Endothelial cell of umbilical vein (primary cell): ENCODE measurements around the gene EMP2. TPM values are rescaled to one million over a fixed set of nuclear protein-coding genes. Genes with fewer than 3 reads are reported as not detected.

ENCODE experiments used
- BruUV-seq: library from RNA; stranded (reverse); fragments of 400-500 nt; replicated peaks from 2 replicates; lab custom pipeline; 2021; lab: Mats Ljungman, UMichigan
- CTCF ChIA-PET: fragments of 300-600, 350-600 bp; sonication (Branson Sonifier 250); formaldehyde crosslinking; loops from one replicate; lab custom pipeline; 2021; ENCODE audit warnings: antibody characterized with exemption, inconsistent platforms; lab: Charles Lee
- POLR2A ChIA-PET: fragments of 300-600, 350-600 bp; sonication (Branson Sonifier 250); formaldehyde crosslinking; loops from one replicate; lab custom pipeline; 2021; ENCODE audit warnings: antibody characterized with exemption, inconsistent platforms; lab: Charles Lee
- DNase-seq: peaks from one replicate; pipeline ENCODE4 v3.0.0-alpha.2; 2011; ENCODE audit warnings: low read depth, low spot score
- FAIRE-seq: peaks from 2 replicates; lab custom pipeline; 2011; peaks lifted over from hg19 to GRCh38; lab: Jason Lieb, UNC
- H2AFZ ChIP-seq: 2 replicates; pipeline ENCODE4 v1.6.0; 2012; ENCODE audit warnings: low read depth, low read length, control low read depth, inconsistent platforms
- H3K27ac ChIP-seq: 2 replicates; pipeline ENCODE4 v1.5.1; 2011; ENCODE audit warnings: low read depth, mild to moderate bottlenecking, control low read depth, low read length, moderate library complexity; ENCODE audit not compliant: insufficient read depth
- H3K27me3 ChIP-seq, 2 experiments: 2 replicates each; pipeline versions ENCODE4 v1.6.0 to v1.6.1; 2011; ENCODE audit warnings: low read length in 2 of 2, mixed read lengths in 1 of 2; ENCODE audit not compliant: control insufficient read depth in 2 of 2, insufficient read depth in 2 of 2
- H3K36me3 ChIP-seq, 2 experiments: 2 replicates in 1 of 2; 3 replicates in 1 of 2; pipeline ENCODE4 v1.5.1; 2011; ENCODE audit warnings: low read length in 2 of 2, mild to moderate bottlenecking in 1 of 2, moderate library complexity in 1 of 2; ENCODE audit not compliant: control insufficient read depth in 2 of 2, insufficient read depth in 2 of 2; ENCODE audit errors: extremely low read depth in 1 of 2
- H3K4me1 ChIP-seq: 3 replicates; pipeline ENCODE4 v1.5.1; 2011; ENCODE audit warnings: mild to moderate bottlenecking, low read length; ENCODE audit not compliant: control insufficient read depth, insufficient read depth; ENCODE audit errors: extremely low read depth
- H3K4me2 ChIP-seq: 2 replicates; pipeline ENCODE4 v1.6.1; 2011; ENCODE audit warnings: low read length, control low read depth, mixed read lengths; ENCODE audit not compliant: insufficient read depth
- H3K4me3 ChIP-seq, 3 experiments: fragments of 200-600 bp in 1 of 3; sonication (generic), shearing (Covaris generic) in 1 of 3; replicated peaks in 1 of 3; 2 replicates each; pipeline ENCODE4 v1.5.1; 2011 to 2016; ENCODE audit warnings: control low read depth in 3 of 3, low read length in 3 of 3, mild to moderate bottlenecking in 2 of 3, inconsistent platforms in 1 of 3, low read depth in 1 of 3, moderate library complexity in 1 of 3; ENCODE audit not compliant: insufficient read depth in 1 of 3
- H3K79me2 ChIP-seq: 2 replicates; pipeline ENCODE4 v1.6.0; 2012; ENCODE audit warnings: low read length, inconsistent platforms; ENCODE audit not compliant: control insufficient read depth, insufficient read depth
- H3K9ac ChIP-seq: replicated peaks from 2 replicates; pipeline ENCODE3; 2011; ENCODE audit warnings: low read length, control low read depth; ENCODE audit not compliant: insufficient read depth; ENCODE audit errors: extremely low read depth
- H3K9me1 ChIP-seq: replicated peaks from 3 replicates; pipeline ENCODE4 v1.6.0; 2011; ENCODE audit warnings: mild to moderate bottlenecking, low read length; ENCODE audit not compliant: control insufficient read depth, insufficient read depth; ENCODE audit errors: extremely low read depth
- H3K9me3 ChIP-seq: replicated peaks from 2 replicates; pipeline ENCODE4 v1.5.1; 2012; ENCODE audit warnings: low read length, inconsistent platforms; ENCODE audit not compliant: control insufficient read depth, insufficient read depth
- H4K20me1 ChIP-seq: replicated peaks from 2 replicates; pipeline ENCODE3; 2011; ENCODE audit warnings: mild to moderate bottlenecking, low read length; ENCODE audit not compliant: control insufficient read depth, insufficient read depth; ENCODE audit errors: extremely low read depth
- CTCF ChIP-seq, 2 donors: IDR thresholded peaks; 1 replicate in 1 of 2; 2 replicates in 1 of 2; pipeline ENCODE4 v1.5.1; 2011; ENCODE audit warnings: low read length in 2 of 2, mild to moderate bottlenecking in 2 of 2, moderate library complexity in 2 of 2, control low read depth in 1 of 2, inconsistent platforms in 1 of 2, low read depth in 1 of 2; ENCODE audit not compliant: insufficient read depth in 1 of 2; ENCODE audit errors: extremely low read depth in 1 of 2
- EZH2 ChIP-seq: IDR thresholded peaks from 2 replicates; pipeline ENCODE4 v1.6.1; 2012; ENCODE audit warnings: borderline replicate concordance, low read depth, mild to moderate bottlenecking, moderate library complexity, low read length, inconsistent platforms; ENCODE audit not compliant: severe bottlenecking
- FOS ChIP-seq: IDR thresholded peaks from 2 replicates; pipeline ENCODE4 v1.6.1; 2011; ENCODE audit warnings: mild to moderate bottlenecking, low read length, moderate library complexity, borderline replicate concordance; ENCODE audit not compliant: insufficient read depth
- GATA2 ChIP-seq: IDR thresholded peaks from 2 replicates; pipeline ENCODE4 v1.7.0; 2011; ENCODE audit warnings: low read depth, mild to moderate bottlenecking, moderate library complexity, mixed read lengths, low read length; ENCODE audit not compliant: insufficient read length, insufficient read depth
- JUN ChIP-seq: IDR thresholded peaks from 2 replicates; pipeline ENCODE4 v1.6.1; 2011; ENCODE audit warnings: borderline replicate concordance, low read depth; ENCODE audit not compliant: insufficient read length, insufficient read depth
- MAX ChIP-seq: IDR thresholded peaks from 2 replicates; pipeline ENCODE4 v1.6.1; 2011; ENCODE audit not compliant: insufficient read depth, insufficient read length
- MYC ChIP-seq: IDR thresholded peaks from one replicate; pipeline ENCODE4 v1.6.1; 2011; ENCODE audit warnings: mild to moderate bottlenecking, low read depth, low read length
- POLR2A ChIP-seq: IDR thresholded peaks from 2 replicates; pipeline ENCODE4 v1.6.1; 2012; ENCODE audit warnings: low read depth, mild to moderate bottlenecking, control low read depth, low read length
- POLR2AphosphoS5 ChIP-seq: IDR thresholded peaks from 2 replicates; pipeline ENCODE4 v1.6.1; 2012; ENCODE audit warnings: low read depth, mild to moderate bottlenecking, control low read depth, low read length, moderate library complexity; ENCODE audit not compliant: insufficient read depth
- dilution Hi-C: fragments of 300-500 bp; cut with MboI; formaldehyde crosslinking; loops from one replicate; pipeline ENCODE4 v1.15.0; 2019; ENCODE audit warnings: low sequenced_read_pairs; ENCODE audit not compliant: extremely low pct_ligation_motif_present
- intact Hi-C: fragments of 100-400 bp; cut with micrococcal nuclease; formaldehyde crosslinking; loops from one replicate; pipeline ENCODE4 v1.10.0; 2022
- polyA plus RNA-seq, 4 experiments: library from polyadenylated mRNA; depleted of rRNA in 3 of 4; stranded (reverse) in 3 of 4; unstranded in 1 of 4; fragments of >200 nt; gene quantifications; 2 replicates each; pipeline versions ENCODE4 v1.2.1 to v1.2.3, GENCODE V29; 2011 to 2012; ENCODE audit warnings: missing spikeins in 1 of 4
- total RNA-seq: library from RNA; stranded (reverse); gene quantifications from 2 replicates; pipeline ENCODE4 v1.2.3, GENCODE V29; 2021

EMP2 gene
- total and polyA plus RNA-seq, 2 donors (not counting 3 experiments of a cell fraction or from before 2014, with no cell fraction given) = 19.0 to 25.5 TPM

- Histone ChIP-seq H3K27ac (no peak overlapping the region), H3K9me3 (no peaks in the 10 kb centered on the region), H2AFZ (no peak overlapping the region), H3K4me3 (no peak overlapping the region), H3K9me1 (no peaks in the 10 kb centered on the region), H3K4me1 (no peaks in the 10 kb centered on the region), H3K9ac (no peak overlapping the region), H3K4me2 (no peak overlapping the region), H3K27me3 (no peaks in the 10 kb centered on the region), H4K20me1 (no peaks in the 10 kb centered on the region), H3K79me2 (no peaks in the 10 kb centered on the region), H3K36me3 (no peaks in the 10 kb centered on the region)
- dilution Hi-C loops = no loop called here
- no peak for DNase-seq
- CTCF ChIA-PET = interaction anchor here (1.0 kb wide), 1 partner anchor 27 kb away, joined by 3 read pairs; no protein-coding TSS in a partner anchor
- no TSS peak for BruUV-seq
- intact Hi-C loops = no loop called here
- POLR2A ChIA-PET = no interaction called here
- no peak for FAIRE-seq
- TF ChIP-seq POLR2A (no peak), EZH2 (no peak), MYC (no peak), MAX (no peak), FOS (no peak), GATA2 (no peak), JUN (no peak), POLR2AphosphoS5 (no peak), CTCF (IDR thresholded peaks at IDR 0.05; ENCODE audit: extremely low read depth in 1 of 2, insufficient read depth in 1 of 2, low read depth in 1 of 2, low read length in 2 of 2) (no peak)
Observed at GRCh38 chr16:10551881-10552280, 28.5 kb downstream of the EMP2 start.
